GM19324 (cell line): ENCODE data around the gene CIAPIN1.

Source experiments
- ATAC-seq: cut with Tn5 transposase; IDR thresholded peaks from one replicate; pipeline ENCODE4 v1.9.1; 2021; ENCODE audit warnings: mild to moderate bottlenecking, moderate library complexity; ENCODE audit not compliant: unreplicated experiment, low FRiP score

CIAPIN1 gene

GRCh38 chr16:57387598-57388354 is 59.4 kb downstream of the CIAPIN1 start:
- ATAC-seq = no peak

- ATAC-seq = no peak
Observed at GRCh38 chr16:57386381-57386951, 60.7 kb downstream of the CIAPIN1 start.

- no peak for ATAC-seq
Observed at GRCh38 chr16:57385083-57385482, 62.1 kb downstream of the CIAPIN1 start.

- ATAC-seq = no peak
Observed at GRCh38 chr16:57384248-57385070, 62.7 kb downstream of the CIAPIN1 start.

- no peak for ATAC-seq
Observed at GRCh38 chr16:57383276-57384247, 63.6 kb downstream of the CIAPIN1 start.

- ATAC-seq = no peak
Observed at GRCh38 chr16:57382535-57383275, 64.5 kb downstream of the CIAPIN1 start.

GRCh38 chr16:57381791-57382534 is 65.2 kb downstream of the CIAPIN1 start:
- ATAC-seq = no peak

- no peak for ATAC-seq
Observed at GRCh38 chr16:57380671-57381462, 66.3 kb downstream of the CIAPIN1 start.

- ATAC-seq = no peak
Observed at GRCh38 chr16:57379579-57379978, 67.6 kb downstream of the CIAPIN1 start.
